ENCODE data around the gene RASIP1.

- TF ChIP-seq CTCF (IDR thresholded peaks at IDR 0.05) (no peak), POLR2AphosphoS5 (IDR thresholded peaks at IDR 0.05) (no peak)
Measured at GRCh38 chr19:48681127-48681470, 59.3 kb downstream of the RASIP1 start.
